HepG2 (cell line): ENCODE measurements around the gene MAP3K3. TPM values are rescaled to one million over a fixed set of nuclear protein-coding genes. Genes with fewer than 3 reads are reported as not detected.

ENCODE experiments used
- ATAC-seq: fragments of 200-7000 bp; cut with Tn5 transposase; 3 replicates; pipeline ENCODE4 v1.9.1; 2020; ENCODE audit warnings: mild to moderate bottlenecking, moderate library complexity
- BruUV-seq: library from RNA; stranded (reverse); fragments of 400-500 nt; replicated peaks from 2 replicates; lab custom pipeline; 2021; lab: Mats Ljungman, UMichigan
- CTCF ChIA-PET: fragments of 300-600 bp; formaldehyde crosslinking; extraction: SDS; loops from one replicate; lab custom pipeline; 2021; ENCODE audit warnings: low total read pairs, inconsistent platforms, low intra/inter-chr PET ratio; lab: Yijun Ruan, JAX
- POLR2A ChIA-PET: fragments of 350-600 bp; sonication (Branson Sonifier 250); formaldehyde crosslinking; loops from one replicate; lab custom pipeline; 2020; ENCODE audit warnings: antibody characterized with exemption, inconsistent platforms; lab: Yijun Ruan, JAX
- DNase-seq: peaks from one replicate; pipeline ENCODE4 v3.0.0-alpha.2; 2015; ENCODE audit warnings: low spot score
- FAIRE-seq: peaks from 3 replicates; lab custom pipeline; 2011; peaks lifted over from hg19 to GRCh38; lab: Jason Lieb, UNC
- H2AFZ ChIP-seq: one replicate; pipeline ENCODE4 v1.6.1; 2011; ENCODE audit warnings: low read length, inconsistent platforms
- H3K27ac ChIP-seq: fragments of 300-600 bp; 3 replicates; pipeline ENCODE4 v1.8.0; 2011; ENCODE audit warnings: mixed run types, mild to moderate bottlenecking, mixed read lengths, low read length, inconsistent platforms; ENCODE audit not compliant: insufficient read depth; ENCODE audit errors: extremely low read length
- H3K27me3 ChIP-seq, 2 experiments: fragments of 200-600 bp in 1 of 2; 2 replicates in 1 of 2; 3 replicates in 1 of 2; pipeline versions ENCODE4 v1.6.0 to v1.8.0; 2011; ENCODE audit warnings: low read length in 2 of 2, mild to moderate bottlenecking in 2 of 2, moderate library complexity in 2 of 2, inconsistent platforms in 1 of 2; ENCODE audit not compliant: insufficient read depth in 2 of 2, control insufficient read depth in 1 of 2
- H3K36me3 ChIP-seq, 2 experiments: fragments of 200-600 bp in 1 of 2; replicated peaks in 1 of 2; 2 replicates in 1 of 2; 3 replicates in 1 of 2; pipeline versions ENCODE4 v1.5.1 to v1.8.0; 2011; ENCODE audit warnings: low read length in 2 of 2, inconsistent platforms in 1 of 2; ENCODE audit not compliant: insufficient read depth in 2 of 2, control insufficient read depth in 1 of 2
- H3K4me1 ChIP-seq: 2 replicates; pipeline ENCODE4 v1.5.1; 2012; ENCODE audit warnings: low read length, inconsistent platforms; ENCODE audit not compliant: insufficient read depth
- H3K4me2 ChIP-seq: 2 replicates; pipeline ENCODE4 v1.6.0; 2011; ENCODE audit warnings: low read depth, low read length, inconsistent platforms
- H3K4me3 ChIP-seq, 3 experiments: fragments of 200-600 bp in 1 of 3; sonication (generic), shearing (Covaris generic) in 1 of 3; replicated peaks in 1 of 3; 2 replicates each; pipeline ENCODE4 v1.5.1; 2011 to 2016; ENCODE audit warnings: low read length in 3 of 3, inconsistent platforms in 2 of 3, low read depth in 2 of 3, mild to moderate bottlenecking in 2 of 3, control low read depth in 1 of 3, mixed read lengths in 1 of 3; ENCODE audit not compliant: insufficient read depth in 1 of 3
- H3K79me2 ChIP-seq: one replicate; pipeline ENCODE4 v1.6.1; 2011; ENCODE audit warnings: low read length, inconsistent platforms; ENCODE audit not compliant: insufficient read depth
- H3K9ac ChIP-seq: 2 replicates; pipeline ENCODE4 v1.6.0; 2011; ENCODE audit warnings: mild to moderate bottlenecking, low read depth, low read length, inconsistent platforms; ENCODE audit not compliant: insufficient read depth
- H3K9me3 ChIP-seq: 2 replicates; pipeline ENCODE4 v1.5.1; 2012; ENCODE audit warnings: mild to moderate bottlenecking, low read length
- H4K20me1 ChIP-seq: 2 replicates; pipeline ENCODE4 v1.6.0; 2011; ENCODE audit warnings: inconsistent platforms, mild to moderate bottlenecking, low read length, moderate library complexity; ENCODE audit not compliant: insufficient read depth
- EEA1 ChIP-seq: sonication (generic); formaldehyde crosslinking; IDR thresholded peaks from 2 replicates; pipeline ENCODE4 v1.5.1; 2020; ENCODE audit warnings: mild to moderate bottlenecking, missing genetic modification reagents, borderline replicate concordance
- ERF ChIP-seq: IDR thresholded peaks from 2 replicates; pipeline ENCODE4 v1.6.1; 2018; ENCODE audit warnings: missing biosample characterization, missing genetic modification reagents
- GABPB1 ChIP-seq: IDR thresholded peaks from 2 replicates; pipeline ENCODE4 v1.6.1; 2016; ENCODE audit warnings: mild to moderate bottlenecking, missing genetic modification reagents, moderate library complexity, missing compliant biosample characterization
- KDM1A ChIP-seq: IDR thresholded peaks from 2 replicates; pipeline ENCODE4 v1.6.1; 2016; ENCODE audit warnings: missing compliant biosample characterization
- POLR2AphosphoS5 ChIP-seq: IDR thresholded peaks from 2 replicates; pipeline ENCODE4 v1.6.1; 2012; ENCODE audit warnings: low read depth, low read length
- SMARCC2 ChIP-seq: fragments of 450-650 bp; IDR thresholded peaks from 2 replicates; pipeline ENCODE4 v1.6.1; 2017; ENCODE audit warnings: antibody characterized with exemption, mild to moderate bottlenecking
- SRY ChIP-seq: sonication (generic); formaldehyde crosslinking; IDR thresholded peaks from 2 replicates; pipeline ENCODE4 v1.8.0; 2022; ENCODE audit warnings: mild to moderate bottlenecking, missing genetic modification reagents
- ZNF138 ChIP-seq: sonication (generic); formaldehyde crosslinking; IDR thresholded peaks from 2 replicates; pipeline ENCODE4 v1.5.0; 2020; ENCODE audit warnings: mild to moderate bottlenecking, low read depth, missing genetic modification reagents
- ZNF225 ChIP-seq: sonication (generic); formaldehyde crosslinking; IDR thresholded peaks from 2 replicates; pipeline ENCODE4 v1.4.0; 2020; ENCODE audit warnings: mild to moderate bottlenecking, missing genetic modification reagents
- ZNF326 ChIP-seq: sonication (generic); formaldehyde crosslinking; IDR thresholded peaks from 2 replicates; pipeline ENCODE4 v1.4.0; 2020; ENCODE audit warnings: missing genetic modification reagents, borderline replicate concordance
- ZNF335 ChIP-seq: sonication (generic); formaldehyde crosslinking; IDR thresholded peaks from 2 replicates; pipeline ENCODE4 v1.4.0; 2020; ENCODE audit warnings: missing genetic modification reagents
- ZNF510 ChIP-seq: sonication (generic); formaldehyde crosslinking; IDR thresholded peaks from 2 replicates; pipeline ENCODE4 v1.4.0; 2020; ENCODE audit warnings: low read depth, mild to moderate bottlenecking, missing genetic modification reagents
- WGBS: methylation state at CpG from one replicate; pipeline ENCODE4 v1.1.6; 2017; ENCODE audit warnings: low lambda C conversion rate; 5-methylcytosine and 5-hydroxymethylcytosine counted together
- in situ Hi-C: cut with HindIII; loops from 2 replicates; pipeline ENCODE4 v1.10.0; 2017; ENCODE audit warnings: low pct_unique_long_range_greater_than_20kb; ENCODE audit not compliant: extremely low pct_ligation_motif_present
- intact Hi-C: fragments of 100-400 bp; cut with micrococcal nuclease; formaldehyde crosslinking; loops from one replicate; pipeline ENCODE4 v1.10.0; 2022; ENCODE audit not compliant: unreplicated experiment
- polyA plus RNA-seq, 8 experiments: library from polyadenylated mRNA; depleted of rRNA in 3 of 8; stranded (reverse) in 7 of 8; unstranded in 1 of 8; fragments of >200 nt; fragmentation: Illumina TruSeq in 4 of 8; extraction: Trizol in 4 of 8; gene quantifications; 2 replicates each; pipeline versions ENCODE4 v1.2.1 to v1.2.3, GENCODE V29; 2011 to 2016; ENCODE audit warnings: low read depth in 4 of 8, missing spikeins in 1 of 8, mixed read lengths in 1 of 8; ENCODE audit not compliant: insufficient read depth in 1 of 8
- total RNA-seq, 5 experiments: library from RNA; depleted of rRNA; stranded (reverse); fragments of >200 nt; fragmentation: Illumina TruSeq; extraction: Trizol; gene quantifications; 2 replicates each; pipeline ENCODE4 v1.2.3, GENCODE V29; 2016; ENCODE audit warnings: low read depth in 1 of 5
- TF ChIP-seq, protein P1 (sequence below): sonication (generic); formaldehyde crosslinking; IDR thresholded peaks from 2 replicates; pipeline ENCODE4 v1.4.0; 2020; ENCODE audit warnings: missing genetic modification reagents
- TF ChIP-seq, protein P2 (sequence below): sonication (generic); formaldehyde crosslinking; IDR thresholded peaks from 2 replicates; pipeline ENCODE4 v1.4.0; 2020; ENCODE audit warnings: missing genetic modification reagents
- TF ChIP-seq, protein P3 (sequence below): sonication (generic); formaldehyde crosslinking; IDR thresholded peaks from 2 replicates; pipeline ENCODE4 v1.5.1; 2020; ENCODE audit warnings: missing genetic modification reagents, mild to moderate bottlenecking, borderline replicate concordance

The MAP3K3 gene
- total and polyA plus RNA-seq, 2 of the 13 experiments (the other 11 are each of a cell fraction or from before 2014, with no cell fraction given) = 17.7 to 21.8 TPM

DNA sequence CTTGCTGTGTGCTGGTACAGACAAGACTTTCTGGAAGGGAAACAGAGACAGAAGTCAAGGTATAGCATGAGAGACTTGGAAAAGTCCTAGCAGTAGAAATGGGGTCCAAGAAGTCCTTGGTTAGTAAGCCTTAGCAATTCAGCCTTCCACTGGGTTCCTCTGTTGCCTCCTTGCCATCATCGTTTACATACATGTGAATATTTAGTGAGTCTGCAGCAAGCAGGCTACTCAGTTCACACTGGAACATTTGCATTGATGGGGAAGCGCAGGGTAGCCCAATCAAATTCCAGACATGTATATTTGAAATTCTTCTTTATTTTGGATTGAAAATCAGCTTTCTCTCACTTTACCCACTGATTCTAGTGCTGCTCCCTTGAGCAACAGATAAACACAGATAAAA lies 50.6 kb downstream of the MAP3K3 start (continued):
- TF ChIP-seq, protein P1, sequence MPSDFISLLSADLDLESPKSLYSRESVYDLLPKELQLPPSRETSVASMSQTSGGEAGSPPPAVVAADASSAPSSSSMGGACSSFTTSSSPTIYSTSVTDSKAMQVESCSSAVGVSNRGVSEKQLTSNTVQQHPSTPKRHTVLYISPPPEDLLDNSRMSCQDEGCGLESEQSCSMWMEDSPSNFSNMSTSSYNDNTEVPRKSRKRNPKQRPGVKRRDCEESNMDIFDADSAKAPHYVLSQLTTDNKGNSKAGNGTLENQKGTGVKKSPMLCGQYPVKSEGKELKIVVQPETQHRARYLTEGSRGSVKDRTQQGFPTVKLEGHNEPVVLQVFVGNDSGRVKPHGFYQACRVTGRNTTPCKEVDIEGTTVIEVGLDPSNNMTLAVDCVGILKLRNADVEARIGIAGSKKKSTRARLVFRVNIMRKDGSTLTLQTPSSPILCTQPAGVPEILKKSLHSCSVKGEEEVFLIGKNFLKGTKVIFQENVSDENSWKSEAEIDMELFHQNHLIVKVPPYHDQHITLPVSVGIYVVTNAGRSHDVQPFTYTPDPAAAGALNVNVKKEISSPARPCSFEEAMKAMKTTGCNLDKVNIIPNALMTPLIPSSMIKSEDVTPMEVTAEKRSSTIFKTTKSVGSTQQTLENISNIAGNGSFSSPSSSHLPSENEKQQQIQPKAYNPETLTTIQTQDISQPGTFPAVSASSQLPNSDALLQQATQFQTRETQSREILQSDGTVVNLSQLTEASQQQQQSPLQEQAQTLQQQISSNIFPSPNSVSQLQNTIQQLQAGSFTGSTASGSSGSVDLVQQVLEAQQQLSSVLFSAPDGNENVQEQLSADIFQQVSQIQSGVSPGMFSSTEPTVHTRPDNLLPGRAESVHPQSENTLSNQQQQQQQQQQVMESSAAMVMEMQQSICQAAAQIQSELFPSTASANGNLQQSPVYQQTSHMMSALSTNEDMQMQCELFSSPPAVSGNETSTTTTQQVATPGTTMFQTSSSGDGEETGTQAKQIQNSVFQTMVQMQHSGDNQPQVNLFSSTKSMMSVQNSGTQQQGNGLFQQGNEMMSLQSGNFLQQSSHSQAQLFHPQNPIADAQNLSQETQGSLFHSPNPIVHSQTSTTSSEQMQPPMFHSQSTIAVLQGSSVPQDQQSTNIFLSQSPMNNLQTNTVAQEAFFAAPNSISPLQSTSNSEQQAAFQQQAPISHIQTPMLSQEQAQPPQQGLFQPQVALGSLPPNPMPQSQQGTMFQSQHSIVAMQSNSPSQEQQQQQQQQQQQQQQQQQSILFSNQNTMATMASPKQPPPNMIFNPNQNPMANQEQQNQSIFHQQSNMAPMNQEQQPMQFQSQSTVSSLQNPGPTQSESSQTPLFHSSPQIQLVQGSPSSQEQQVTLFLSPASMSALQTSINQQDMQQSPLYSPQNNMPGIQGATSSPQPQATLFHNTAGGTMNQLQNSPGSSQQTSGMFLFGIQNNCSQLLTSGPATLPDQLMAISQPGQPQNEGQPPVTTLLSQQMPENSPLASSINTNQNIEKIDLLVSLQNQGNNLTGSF (CRISPR knock-in tag) = no peak
- TF ChIP-seq, protein P2, sequence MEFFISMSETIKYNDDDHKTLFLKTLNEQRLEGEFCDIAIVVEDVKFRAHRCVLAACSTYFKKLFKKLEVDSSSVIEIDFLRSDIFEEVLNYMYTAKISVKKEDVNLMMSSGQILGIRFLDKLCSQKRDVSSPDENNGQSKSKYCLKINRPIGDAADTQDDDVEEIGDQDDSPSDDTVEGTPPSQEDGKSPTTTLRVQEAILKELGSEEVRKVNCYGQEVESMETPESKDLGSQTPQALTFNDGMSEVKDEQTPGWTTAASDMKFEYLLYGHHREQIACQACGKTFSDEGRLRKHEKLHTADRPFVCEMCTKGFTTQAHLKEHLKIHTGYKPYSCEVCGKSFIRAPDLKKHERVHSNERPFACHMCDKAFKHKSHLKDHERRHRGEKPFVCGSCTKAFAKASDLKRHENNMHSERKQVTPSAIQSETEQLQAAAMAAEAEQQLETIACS (CRISPR knock-in tag) = no peak
- TF ChIP-seq ERF (CRISPR knock-in tag) (no peak), ZNF510 (CRISPR knock-in tag) (no peak)
- TF ChIP-seq, all 625 proteins: peak for 0

DNA sequence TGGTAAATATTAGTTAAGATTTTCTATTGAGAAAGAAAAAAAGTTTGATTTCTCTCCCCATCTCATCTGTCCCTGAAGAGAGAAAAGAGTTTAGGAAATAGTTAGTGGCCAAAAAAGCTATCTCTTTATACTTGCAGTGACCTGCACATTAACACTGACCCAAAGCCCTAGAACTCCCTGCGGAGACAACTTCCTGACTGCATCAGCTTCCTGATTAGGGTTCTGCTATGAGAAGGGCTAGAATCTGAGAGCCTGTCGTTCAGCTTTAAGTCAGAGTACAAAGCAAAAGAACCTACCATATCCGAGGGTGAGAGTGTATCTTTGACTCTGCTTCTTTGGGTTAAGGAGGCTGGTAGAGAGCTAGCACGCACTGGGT lies 53.0 kb downstream of the MAP3K3 start:
- no peak overlapping the region for H3K9ac ChIP-seq
- CTCF ChIA-PET = no interaction called here
- intact Hi-C loops (loop anchor here (5.0 kb wide), 1 partner anchor 53 kb away; the partner anchor contains the start of gene MAP3K3), in situ Hi-C loops (no loop called here)
- no peaks in the 10 kb centered on the region for H3K27me3 ChIP-seq
- no peak overlapping the region for H2AFZ ChIP-seq
- no peak for FAIRE-seq
- 91% methylated on average over 4 of the region's 4 CpGs for WGBS
- H3K79me2 ChIP-seq = no peaks in the 10 kb centered on the region
- POLR2A ChIA-PET = interaction anchor here (1.3 to 2.1 kb wide), 2 partner anchors 54 to 98 kb away, joined by 3 to 12 read pairs; partner anchors contain the start of genes CCDC47, DDX42 and MAP3K3
- H3K9me3 ChIP-seq = no peaks in the 10 kb centered on the region
- H3K4me1 ChIP-seq = peaks cover 20% of the 10 kb centered on the region
- no peaks in the 10 kb centered on the region for H4K20me1 ChIP-seq
- H3K4me2 ChIP-seq = no peak overlapping the region
- DNase-seq = no peak
- ATAC-seq = no peak
- H3K27ac ChIP-seq = no peak overlapping the region
- peaks cover 6 to 19% of the 10 kb centered on the region in 2 experiments for H3K36me3 ChIP-seq
- H3K4me3 ChIP-seq = no peak overlapping the region
- no TSS peak for BruUV-seq
- TF ChIP-seq ZNF225 (no peak), POLR2AphosphoS5 (no peak), EEA1 (CRISPR knock-in tag) (no peak), GABPB1 (CRISPR knock-in tag) (no peak), SMARCC2 (no peak), ZNF138 (no peak), KDM1A (CRISPR knock-in tag) (no peak), SRY (CRISPR knock-in tag) (no peak), ZNF335 (CRISPR knock-in tag) (no peak), ZNF326 (CRISPR knock-in tag) (no peak)
- TF ChIP-seq, protein P3, sequence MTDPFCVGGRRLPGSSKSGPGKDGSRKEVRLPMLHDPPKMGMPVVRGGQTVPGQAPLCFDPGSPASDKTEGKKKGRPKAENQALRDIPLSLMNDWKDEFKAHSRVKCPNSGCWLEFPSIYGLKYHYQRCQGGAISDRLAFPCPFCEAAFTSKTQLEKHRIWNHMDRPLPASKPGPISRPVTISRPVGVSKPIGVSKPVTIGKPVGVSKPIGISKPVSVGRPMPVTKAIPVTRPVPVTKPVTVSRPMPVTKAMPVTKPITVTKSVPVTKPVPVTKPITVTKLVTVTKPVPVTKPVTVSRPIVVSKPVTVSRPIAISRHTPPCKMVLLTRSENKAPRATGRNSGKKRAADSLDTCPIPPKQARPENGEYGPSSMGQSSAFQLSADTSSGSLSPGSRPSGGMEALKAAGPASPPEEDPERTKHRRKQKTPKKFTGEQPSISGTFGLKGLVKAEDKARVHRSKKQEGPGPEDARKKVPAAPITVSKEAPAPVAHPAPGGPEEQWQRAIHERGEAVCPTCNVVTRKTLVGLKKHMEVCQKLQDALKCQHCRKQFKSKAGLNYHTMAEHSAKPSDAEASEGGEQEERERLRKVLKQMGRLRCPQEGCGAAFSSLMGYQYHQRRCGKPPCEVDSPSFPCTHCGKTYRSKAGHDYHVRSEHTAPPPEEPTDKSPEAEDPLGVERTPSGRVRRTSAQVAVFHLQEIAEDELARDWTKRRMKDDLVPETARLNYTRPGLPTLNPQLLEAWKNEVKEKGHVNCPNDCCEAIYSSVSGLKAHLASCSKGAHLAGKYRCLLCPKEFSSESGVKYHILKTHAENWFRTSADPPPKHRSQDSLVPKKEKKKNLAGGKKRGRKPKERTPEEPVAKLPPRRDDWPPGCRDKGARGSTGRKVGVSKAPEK = no peak
